ENCODE measurements around the gene ZBTB22. TPM values are rescaled to one million over a fixed set of nuclear protein-coding genes. Genes with fewer than 3 reads are reported as not detected.
A peak's percentile ranks its signal among the peaks of the same experiment; 100 is the strongest.
"Not testable (repeated sequence)": the region's sequence is repeated elsewhere in the genome, so short reads cannot be mapped to it uniquely, and the experiment has no call there.

ZBTB22 gene
- total RNA-seq = 28.4 TPM

- peak; percentile 95 for DNase-seq
Measured at GRCh38 chr6:33317669-33318425, at the start of gene ZBTB22. Gene ZBTB22 (minus strand): TSS chr6:33317744. CDS start chr6:33316916, 828 bp downstream.

GRCh38 chr6:33367009-33367714 is 49.6 kb upstream of the ZBTB22 start:
- DNase-seq = no peak

GRCh38 chr6:33365206-33365971 is 47.8 kb upstream of the ZBTB22 start:
- not testable (repeated sequence) for DNase-seq

- not testable (repeated sequence) for DNase-seq
Measured at GRCh38 chr6:33364475-33365205, 47.1 kb upstream of the ZBTB22 start.

- not testable (repeated sequence) for DNase-seq
Measured at GRCh38 chr6:33363486-33363885, 45.9 kb upstream of the ZBTB22 start.

GRCh38 chr6:33359331-33359730 is 41.8 kb upstream of the ZBTB22 start:
- no peak for DNase-seq

GRCh38 chr6:33357160-33357871 is 39.8 kb upstream of the ZBTB22 start:
- DNase-seq = not testable (repeated sequence)

- DNase-seq = no peak
Measured at GRCh38 chr6:33356295-33356694, 38.8 kb upstream of the ZBTB22 start.

- DNase-seq = not testable (repeated sequence)
Measured at GRCh38 chr6:33355860-33356259, 38.3 kb upstream of the ZBTB22 start.

GRCh38 chr6:33347816-33348215 is 30.3 kb upstream of the ZBTB22 start:
- no peak for DNase-seq

- not testable (repeated sequence) for DNase-seq
Measured at GRCh38 chr6:33346972-33347371, 29.4 kb upstream of the ZBTB22 start.

- DNase-seq = no peak
Measured at GRCh38 chr6:33344701-33345697, 27.5 kb upstream of the ZBTB22 start.

GRCh38 chr6:33343953-33344611 is 26.5 kb upstream of the ZBTB22 start:
- no peak for DNase-seq

- not testable (repeated sequence) for DNase-seq
Measured at GRCh38 chr6:33343606-33343952, 26.0 kb upstream of the ZBTB22 start.

GRCh38 chr6:33339193-33339592 is 21.6 kb upstream of the ZBTB22 start:
- DNase-seq = no peak

GRCh38 chr6:33336495-33336894 is 19.0 kb upstream of the ZBTB22 start:
- no peak for DNase-seq

- DNase-seq = no peak
Measured at GRCh38 chr6:33335916-33336315, 18.4 kb upstream of the ZBTB22 start.

- DNase-seq = no peak
Measured at GRCh38 chr6:33333666-33334065, 16.1 kb upstream of the ZBTB22 start.

GRCh38 chr6:33330736-33331135 is 13.2 kb upstream of the ZBTB22 start:
- no peak for DNase-seq

- no peak for DNase-seq
Measured at GRCh38 chr6:33329058-33329457, 11.5 kb upstream of the ZBTB22 start.
